HG02840 (cell line): Measurements from ENCODE around the gene PPM1D.
A peak's percentile ranks its signal among the peaks of the same experiment; 100 is the strongest.

Experiments used
- ATAC-seq: cut with Tn5 transposase; IDR thresholded peaks from one replicate; pipeline ENCODE4 v1.9.1; 2021; ENCODE audit warnings: mild to moderate bottlenecking, moderate library complexity, moderate number of reproducible peaks; ENCODE audit not compliant: unreplicated experiment, low FRiP score

PPM1D gene

GRCh38 chr17:60615840-60616239 lies 15.8 kb downstream of the PPM1D start:
- no peak for ATAC-seq

- no peak for ATAC-seq
Measured at GRCh38 chr17:60618080-60618479, 18.1 kb downstream of the PPM1D start.

GRCh38 chr17:60618854-60619526 lies 19.0 kb downstream of the PPM1D start:
- ATAC-seq = no peak

- no peak for ATAC-seq
Measured at GRCh38 chr17:60622961-60623360, 23.0 kb downstream of the PPM1D start.

GRCh38 chr17:60623415-60623814 lies 23.4 kb downstream of the PPM1D start:
- no peak for ATAC-seq

- no peak for ATAC-seq
Measured at GRCh38 chr17:60627124-60627523, 27.1 kb downstream of the PPM1D start.

- no peak for ATAC-seq
Measured at GRCh38 chr17:60628252-60628889, 28.4 kb downstream of the PPM1D start.

- ATAC-seq = no peak
Measured at GRCh38 chr17:60629120-60629519, 29.1 kb downstream of the PPM1D start.

- no peak for ATAC-seq
Measured at GRCh38 chr17:60630352-60630751, 30.4 kb downstream of the PPM1D start.

- ATAC-seq = no peak
Measured at GRCh38 chr17:60631119-60631518, 31.1 kb downstream of the PPM1D start.

GRCh38 chr17:60637683-60638082 lies 37.7 kb downstream of the PPM1D start:
- ATAC-seq = no peak

GRCh38 chr17:60639019-60639330 lies 39.0 kb downstream of the PPM1D start:
- ATAC-seq = no peak

GRCh38 chr17:60640503-60640902 lies 40.5 kb downstream of the PPM1D start:
- ATAC-seq = no peak

GRCh38 chr17:60641126-60641525 lies 41.1 kb downstream of the PPM1D start:
- no peak for ATAC-seq

- ATAC-seq = no peak
Measured at GRCh38 chr17:60641810-60642220, 41.8 kb downstream of the PPM1D start.

GRCh38 chr17:60645918-60646523 lies 46.0 kb downstream of the PPM1D start:
- ATAC-seq = no peak

- no peak for ATAC-seq
Measured at GRCh38 chr17:60646701-60647100, 46.7 kb downstream of the PPM1D start.

- no peak for ATAC-seq
Measured at GRCh38 chr17:60647705-60648104, 47.7 kb downstream of the PPM1D start.

GRCh38 chr17:60652454-60653247 lies 52.7 kb downstream of the PPM1D start:
- ATAC-seq = peak; percentile 92

- ATAC-seq = no peak
Measured at GRCh38 chr17:60653569-60653968, 53.6 kb downstream of the PPM1D start.

- no peak for ATAC-seq
Measured at GRCh38 chr17:60656499-60656898, 56.5 kb downstream of the PPM1D start.
